GM21515 (cell line): ENCODE measurements around the gene COL21A1.

ENCODE experiments used
- ATAC-seq: cut with Tn5 transposase; IDR thresholded peaks from one replicate; pipeline ENCODE4 v1.9.1; 2021; ENCODE audit not compliant: unreplicated experiment

COL21A1 gene

GRCh38 chr6:56193846-56194245, 53.5 kb downstream of the COL21A1 start:
- ATAC-seq: no peak

GRCh38 chr6:56188429-56188828, 59.0 kb downstream of the COL21A1 start:
- ATAC-seq: no peak

GRCh38 chr6:56187686-56188085, 59.7 kb downstream of the COL21A1 start:
- no peak for ATAC-seq

- no peak for ATAC-seq
Measured at GRCh38 chr6:56176741-56177140, 70.6 kb downstream of the COL21A1 start.

GRCh38 chr6:56173228-56173627, 74.2 kb downstream of the COL21A1 start:
- no peak for ATAC-seq

- no peak for ATAC-seq
Measured at GRCh38 chr6:56172144-56172543, 75.2 kb downstream of the COL21A1 start.

- no peak for ATAC-seq
Measured at GRCh38 chr6:56169366-56169765, 78.0 kb downstream of the COL21A1 start.

- no peak for ATAC-seq
Measured at GRCh38 chr6:56168596-56168995, 78.8 kb downstream of the COL21A1 start.

- ATAC-seq: no peak
Measured at GRCh38 chr6:56162081-56162480, 85.3 kb downstream of the COL21A1 start.

GRCh38 chr6:56160489-56160888, 86.9 kb downstream of the COL21A1 start:
- no peak for ATAC-seq

GRCh38 chr6:56158571-56158970, 88.8 kb downstream of the COL21A1 start:
- ATAC-seq: no peak

GRCh38 chr6:56156643-56157042, 90.7 kb downstream of the COL21A1 start:
- ATAC-seq: no peak

GRCh38 chr6:56155634-56156141, 91.7 kb downstream of the COL21A1 start:
- no peak for ATAC-seq

- no peak for ATAC-seq
Measured at GRCh38 chr6:56154076-56154475, 93.3 kb downstream of the COL21A1 start.

GRCh38 chr6:56152611-56153010, 94.8 kb downstream of the COL21A1 start:
- ATAC-seq: no peak

GRCh38 chr6:56151609-56152224, 95.7 kb downstream of the COL21A1 start:
- no peak for ATAC-seq

GRCh38 chr6:56148488-56149186, 98.7 kb downstream of the COL21A1 start:
- ATAC-seq: no peak

GRCh38 chr6:56147766-56148165, 99.6 kb downstream of the COL21A1 start:
- ATAC-seq: no peak

- ATAC-seq: no peak
Measured at GRCh38 chr6:56146086-56146485, 101.3 kb downstream of the COL21A1 start.

GRCh38 chr6:56145616-56146015, 101.8 kb downstream of the COL21A1 start:
- ATAC-seq: no peak

- ATAC-seq: no peak
Measured at GRCh38 chr6:56144538-56145324, 102.6 kb downstream of the COL21A1 start.

- no peak for ATAC-seq
Measured at GRCh38 chr6:56143796-56144195, 103.6 kb downstream of the COL21A1 start.
